IMR-90 (cell line): Measurements from ENCODE around the gene SLC2A2. TPM values are rescaled to one million over a fixed set of nuclear protein-coding genes. Genes with fewer than 3 reads are reported as not detected.

Source experiments
- ATAC-seq: fragments of 200-7000 bp; cut with Tn5 transposase; 2 replicates; pipeline ENCODE4 v1.9.1; 2020; ENCODE audit warnings: low read depth, mild to moderate bottlenecking, moderate library complexity
- Bru-seq: library from RNA; stranded (reverse); fragments of 400-500 nt; gene quantifications from one replicate; lab custom pipeline; 2021; lab: Mats Ljungman, UMichigan
- BruChase-seq, 2 experiments: library from RNA; stranded (reverse); fragments of 400-500 nt; gene quantifications; one replicate each; lab custom pipeline; 2021; lab: Mats Ljungman, UMichigan
- BruUV-seq: library from RNA; stranded (reverse); fragments of 400-500 nt; replicated peaks from 2 replicates; lab custom pipeline; 2021; lab: Mats Ljungman, UMichigan
- CTCF ChIA-PET: fragments of 300-600 bp; formaldehyde crosslinking; extraction: SDS; loops from one replicate; lab custom pipeline; 2021; ENCODE audit warnings: antibody characterized with exemption; lab: Yijun Ruan, JAX
- POLR2A ChIA-PET: fragments of 300-600 bp; sonication (Branson Sonifier 250); formaldehyde crosslinking; loops from one replicate; lab custom pipeline; 2022; ENCODE audit warnings: antibody characterized with exemption; ENCODE audit not compliant: unreplicated experiment; lab: Charles Lee
- DNase-seq: peaks from one replicate; pipeline ENCODE4 v3.0.0; 2013
- H2AFZ ChIP-seq: replicated peaks from 2 replicates; pipeline ENCODE3; 2013; ENCODE audit warnings: low read length, mild to moderate bottlenecking; ENCODE audit not compliant: poor library complexity
- H2AK5ac ChIP-seq: 2 replicates; pipeline ENCODE4 v1.6.1; 2013; ENCODE audit warnings: low read depth, low read length, inconsistent platforms
- H2AK9ac ChIP-seq: replicated peaks from 2 replicates; pipeline ENCODE3; 2013; ENCODE audit warnings: mild to moderate bottlenecking, low read depth, low read length, moderate library complexity; ENCODE audit not compliant: poor library complexity
- H2BK120ac ChIP-seq: 2 replicates; pipeline ENCODE4 v1.6.1; 2013; ENCODE audit warnings: low read depth, low read length, inconsistent platforms
- H2BK15ac ChIP-seq: 3 replicates; pipeline ENCODE4 v1.6.1; 2013; ENCODE audit warnings: low read depth, low read length, inconsistent platforms
- H2BK20ac ChIP-seq: 2 replicates; pipeline ENCODE4 v1.6.1; 2013; ENCODE audit warnings: low read depth, mild to moderate bottlenecking, inconsistent platforms, low read length, moderate library complexity
- H2BK5ac ChIP-seq: 2 replicates; pipeline ENCODE4 v1.6.1; 2013; ENCODE audit warnings: mild to moderate bottlenecking, low read depth, low read length, inconsistent platforms; ENCODE audit not compliant: poor library complexity, severe bottlenecking
- H3K14ac ChIP-seq: replicated peaks from 2 replicates; pipeline ENCODE4 v1.6.1; 2013; ENCODE audit warnings: low read depth, low read length, inconsistent platforms
- H3K18ac ChIP-seq: 2 replicates; pipeline ENCODE4 v1.6.1; 2013; ENCODE audit warnings: low read depth, low read length, control low read depth
- H3K23ac ChIP-seq: 2 replicates; pipeline ENCODE4 v1.6.1; 2013; ENCODE audit warnings: low read depth, low read length, inconsistent platforms
- H3K27ac ChIP-seq: 2 replicates; pipeline ENCODE4 v1.5.1; 2013; ENCODE audit warnings: mild to moderate bottlenecking, control low read depth, low read length; ENCODE audit not compliant: insufficient read depth
- H3K27me3 ChIP-seq: 2 replicates; pipeline ENCODE4 v1.6.1; 2013; ENCODE audit warnings: low read length; ENCODE audit not compliant: control insufficient read depth, insufficient read depth
- H3K36me3 ChIP-seq: 2 replicates; pipeline ENCODE4 v1.6.1; 2013; ENCODE audit warnings: low read length, mixed read lengths; ENCODE audit not compliant: control insufficient read depth, insufficient read depth
- H3K4ac ChIP-seq: 2 replicates; pipeline ENCODE4 v1.6.1; 2013; ENCODE audit warnings: low read depth, low read length, inconsistent platforms
- H3K4me1 ChIP-seq: 2 replicates; pipeline ENCODE4 v1.6.1; 2013; ENCODE audit warnings: low read length, mixed read lengths; ENCODE audit not compliant: control insufficient read depth, insufficient read depth
- H3K4me2 ChIP-seq: 2 replicates; pipeline ENCODE4 v1.6.1; 2013; ENCODE audit warnings: low read depth, mild to moderate bottlenecking, control low read depth, low read length, moderate library complexity
- H3K4me3 ChIP-seq: 2 replicates; pipeline ENCODE4 v1.5.1; 2013; ENCODE audit warnings: low read depth, mild to moderate bottlenecking, control low read depth, low read length, moderate library complexity; ENCODE audit not compliant: insufficient read depth
- H3K56ac ChIP-seq: 2 replicates; pipeline ENCODE4 v1.6.1; 2013; ENCODE audit warnings: low read length, inconsistent platforms; ENCODE audit not compliant: insufficient read depth; ENCODE audit errors: extremely low read depth
- H3K79me1 ChIP-seq, 2 experiments: 2 replicates each; pipeline ENCODE4 v1.6.1; 2013; ENCODE audit warnings: low read length in 2 of 2, inconsistent platforms in 1 of 2, low read depth in 1 of 2
- H3K9ac ChIP-seq: 2 replicates; pipeline ENCODE4 v1.6.1; 2013; ENCODE audit warnings: low read depth, low read length, control low read depth
- H3K9me1 ChIP-seq: 2 replicates; pipeline ENCODE4 v1.6.1; 2013; ENCODE audit warnings: low read length, inconsistent platforms; ENCODE audit not compliant: insufficient read depth
- H3K9me3 ChIP-seq: 2 replicates; pipeline ENCODE4 v1.6.1; 2013; ENCODE audit warnings: low read length; ENCODE audit not compliant: control insufficient read depth, insufficient read depth
- H4K20me1 ChIP-seq: 2 replicates; pipeline ENCODE4 v1.6.1; 2013; ENCODE audit warnings: low read length, inconsistent platforms; ENCODE audit not compliant: insufficient read depth
- H4K5ac ChIP-seq: 2 replicates; pipeline ENCODE4 v1.6.1; 2013; ENCODE audit warnings: mild to moderate bottlenecking, low read depth, low read length, control low read depth
- H4K8ac ChIP-seq, 2 experiments: 2 replicates each; pipeline ENCODE4 v1.6.1; 2013; ENCODE audit warnings: low read depth in 2 of 2, low read length in 2 of 2, control low read depth in 1 of 2, inconsistent platforms in 1 of 2
- H4K91ac ChIP-seq: 2 replicates; pipeline ENCODE4 v1.6.1; 2013; ENCODE audit warnings: low read depth, low read length, inconsistent platforms; ENCODE audit not compliant: insufficient read depth
- WGBS, 2 experiments: methylation state at CpG; one replicate each; pipeline versions ENCODE4 v1.1.5 to v1.1.7; 2013; ENCODE audit warnings: missing lambda C conversion rate in 2 of 2; ENCODE audit not compliant: insufficient read length in 1 of 2; ENCODE audit errors: extremely low coverage in 2 of 2; 5-methylcytosine and 5-hydroxymethylcytosine counted together
- dilution Hi-C: fragments of 300-500 bp; cut with HindIII; formaldehyde crosslinking; loops from one replicate; pipeline ENCODE4 v1.14.3; 2018; ENCODE audit warnings: low sequenced_read_pairs; ENCODE audit not compliant: unreplicated experiment
- in situ Hi-C: fragments of 300-500 bp; cut with MboI; formaldehyde crosslinking; loops from 3 replicates; pipeline ENCODE4 v1.14.3; 2019; ENCODE audit warnings: low sequenced_read_pairs, inconsistent platforms, mixed read lengths
- intact Hi-C: fragments of 100-400 bp; cut with micrococcal nuclease; formaldehyde crosslinking; loops from 2 replicates; pipeline ENCODE4 v1.10.0; 2022
- long read RNA-seq: library from polyadenylated mRNA; unstranded; transcript quantifications from one replicate; pipeline ENCODE4 v2.0.0, GENCODE V29; 2021; ENCODE audit not compliant: unreplicated experiment
- polyA plus RNA-seq, 3 experiments: library from polyadenylated mRNA; depleted of rRNA; stranded (reverse); fragments of >200 nt; gene quantifications; 2 replicates each; pipeline ENCODE4 v1.2.3, GENCODE V29; 2012; ENCODE audit warnings: low replicate concordance in 1 of 3
- total RNA-seq: library from RNA; depleted of rRNA; stranded (reverse); fragments of >200 nt; gene quantifications from 2 replicates; pipeline ENCODE4 v1.2.3, GENCODE V29; 2012; rRNA removed
- TF ChIP-seq, protein P1 (sequence below): fragments of 150-350 bp; IDR thresholded peaks from 2 replicates; pipeline ENCODE4 v1.6.1; 2016; ENCODE audit warnings: low read depth, mild to moderate bottlenecking, low read length, moderate library complexity, borderline replicate concordance

Gene SLC2A2
- total RNA-seq (not detected in 2 replicates), polyA plus RNA-seq (2012; rRNA removed) (not detected in 2 replicates), Bru-seq, nascent RNA (percentile 9 among the genes with signal in this experiment), BruChase-seq, experiment 1, labeled RNA remaining after a 6-hour chase (not detected), BruChase-seq, experiment 2, labeled RNA remaining after a 2-hour chase (percentile 6 among the genes with signal in this experiment)
- polyA plus RNA-seq (2012; cell fraction: cytosol; rRNA removed), result not detected in 2 replicates
- not detected in 2 replicates for polyA plus RNA-seq (2012; cell fraction: nucleus; rRNA removed; ENCODE audit: low replicate concordance)
- long read RNA-seq, result 0 reads

- H3K14ac ChIP-seq, result 0 out of 2 replicates have a peak within 1 kb of the TSS, but pooled peaks have one; percentile 13
- no peak within 1 kb of the TSS for H3K4me3 ChIP-seq
- H2BK120ac ChIP-seq, result peak within 1 kb of the TSS; percentile 43
- H2AK9ac ChIP-seq, result no peak within 1 kb of the TSS
- H2AK5ac ChIP-seq, result no peak within 1 kb of the TSS; the same call in 1 of the 2 replicates
- ChIA-PET CTCF (interaction anchor here (1.2 kb wide), 1 partner anchor 31 kb away, joined by 3 read pairs; no protein-coding TSS in a partner anchor), POLR2A (no interaction called here)
- ATAC-seq (no peak), DNase-seq (no peak)
- intact Hi-C loops, result no loop called here
- H3K56ac ChIP-seq, result no peak within 1 kb of the TSS
- peak within 1 kb of the TSS; percentile 64; the same call in 1 of the 2 replicates for H3K4ac ChIP-seq
- H2BK5ac ChIP-seq, result peak within 1 kb of the TSS; percentile 13
- peaks cover 7% of the 10 kb centered on the region for H3K9me1 ChIP-seq
- H3K9me3 ChIP-seq, result no peaks in the 10 kb centered on the region; the same call in 1 of the 2 replicates
- no peaks in the 10 kb centered on the region for H3K27me3 ChIP-seq
- TF ChIP-seq, protein P1, sequence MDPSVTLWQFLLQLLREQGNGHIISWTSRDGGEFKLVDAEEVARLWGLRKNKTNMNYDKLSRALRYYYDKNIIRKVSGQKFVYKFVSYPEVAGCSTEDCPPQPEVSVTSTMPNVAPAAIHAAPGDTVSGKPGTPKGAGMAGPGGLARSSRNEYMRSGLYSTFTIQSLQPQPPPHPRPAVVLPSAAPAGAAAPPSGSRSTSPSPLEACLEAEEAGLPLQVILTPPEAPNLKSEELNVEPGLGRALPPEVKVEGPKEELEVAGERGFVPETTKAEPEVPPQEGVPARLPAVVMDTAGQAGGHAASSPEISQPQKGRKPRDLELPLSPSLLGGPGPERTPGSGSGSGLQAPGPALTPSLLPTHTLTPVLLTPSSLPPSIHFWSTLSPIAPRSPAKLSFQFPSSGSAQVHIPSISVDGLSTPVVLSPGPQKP, result no peak
- H4K5ac ChIP-seq, result peak within 1 kb of the TSS; percentile 16; the same call in 1 of the 2 replicates
- H3K79me1 ChIP-seq, result no peaks in the 10 kb centered on the region
- 100% methylated on average over 2 of the region's 4 CpGs; no CpG with 5 or more reads in 1 of the 2 experiments for WGBS, 2 experiments
- H4K91ac ChIP-seq, result peak within 1 kb of the TSS; percentile 2
- no peak within 1 kb of the TSS for H3K4me2 ChIP-seq
- dilution Hi-C loops, result no loop called here
- peaks cover 10% of the 10 kb centered on the region for H3K4me1 ChIP-seq
- H3K23ac ChIP-seq, result peak within 1 kb of the TSS; percentile 4; the same call in 1 of the 2 replicates
- in situ Hi-C loops, result no loop called here
- peak within 1 kb of the TSS; percentile 98; the same call in 1 of the 2 replicates for H2BK20ac ChIP-seq
- no TSS peak for BruUV-seq
- no peak within 1 kb of the TSS for H2AFZ ChIP-seq
- peak within 1 kb of the TSS; percentile 53; the same call in 2 of the 3 replicates for H2BK15ac ChIP-seq
- peak within 1 kb of the TSS; percentile 89 to 92; a peak in 2 of 4 replicates for H4K8ac ChIP-seq
- no peak within 1 kb of the TSS for H3K9ac ChIP-seq
- no peaks in the 10 kb centered on the region for H4K20me1 ChIP-seq
- H3K36me3 ChIP-seq, result no peaks in the 10 kb centered on the region
- no peak within 1 kb of the TSS for H3K27ac ChIP-seq
- peak within 1 kb of the TSS; percentile 52; the same call in 1 of the 2 replicates for H3K18ac ChIP-seq
Measured at GRCh38 chr3:171026597-171027293, at the start of gene SLC2A2. Gene SLC2A2 (minus strand): TSS chr3:171026720. CDS start chr3:171026670, 50 bp downstream.
